ENCODE measurements around the gene KRTAP9-4. TPM values are rescaled to one million over a fixed set of nuclear protein-coding genes. Genes with fewer than 3 reads are reported as not detected.
"Not testable (repeated sequence)": the region's sequence is repeated elsewhere in the genome, so short reads cannot be mapped to it uniquely, and the experiment has no call there.

Gene KRTAP9-4
- total RNA-seq, 1 donor from 2014 or later: not detected

DNA sequence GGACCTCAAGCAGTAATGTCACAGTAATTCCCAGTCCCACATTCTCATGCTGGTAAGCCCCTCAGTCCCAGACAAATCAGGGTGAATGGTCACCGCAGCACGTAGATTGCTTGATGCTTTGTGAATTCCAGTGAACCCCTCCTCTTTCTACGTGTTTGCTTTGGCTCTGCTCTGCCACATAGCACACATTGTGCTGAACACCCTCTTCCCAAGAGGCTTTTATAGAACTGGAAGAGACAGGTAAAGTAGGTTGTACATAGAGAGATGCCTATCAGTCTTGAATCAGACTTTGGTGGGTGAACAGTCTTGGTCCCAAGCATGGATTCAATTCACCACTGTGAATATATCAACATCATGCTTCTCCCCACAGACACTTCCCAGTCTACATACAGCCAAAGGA lies 15.1 kb downstream of the KRTAP9-4 start:
- intact Hi-C loops (cut with micrococcal nuclease): no loop called here

DNA sequence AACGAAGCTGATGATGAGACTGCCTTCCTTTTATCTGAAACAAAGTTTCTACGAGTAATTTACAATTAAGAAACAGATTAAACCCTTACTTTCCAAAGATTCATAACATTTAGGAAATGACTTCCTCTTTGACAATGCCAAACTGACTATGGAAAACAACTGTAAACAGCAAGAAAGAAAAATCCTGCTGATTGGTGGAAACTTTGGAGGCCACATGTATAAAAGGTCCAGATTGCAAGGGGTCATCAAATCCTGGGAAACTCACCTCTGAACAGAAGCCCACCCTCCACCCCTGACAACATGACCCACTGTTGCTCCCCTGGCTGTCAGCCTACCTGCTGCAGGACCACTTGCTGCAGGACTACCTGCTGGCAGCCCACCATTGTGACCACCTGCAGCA lies 15.6 kb downstream of the KRTAP9-4 start, which contains the start of gene KRTAP9-6:
Gene KRTAP9-6 (plus strand): TSS at position 301 of the 400 bp plus-strand sequence. CDS start 0 bp downstream, at position 301.
- intact Hi-C loops (cut with micrococcal nuclease): no loop called here

DNA sequence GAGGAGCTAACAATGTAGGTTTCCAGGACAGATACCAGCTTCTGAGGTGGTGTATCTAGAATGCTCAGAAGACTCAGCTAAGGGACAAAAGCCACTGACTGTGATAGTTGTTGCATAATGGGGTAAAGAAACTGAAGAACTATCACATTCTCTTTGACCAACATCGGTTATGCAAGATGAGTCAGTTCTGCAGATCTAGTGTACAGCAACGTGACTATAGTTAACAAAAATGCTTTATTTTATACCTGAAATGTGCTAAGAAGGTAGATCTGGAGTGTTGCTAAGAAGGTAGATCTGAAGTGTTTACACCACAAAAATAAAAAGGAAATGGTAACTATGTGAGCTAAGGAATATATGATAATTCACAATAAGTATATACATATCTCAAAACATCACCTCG lies 18.2 kb downstream of the KRTAP9-4 start:
- intact Hi-C loops (cut with micrococcal nuclease): no loop called here

DNA sequence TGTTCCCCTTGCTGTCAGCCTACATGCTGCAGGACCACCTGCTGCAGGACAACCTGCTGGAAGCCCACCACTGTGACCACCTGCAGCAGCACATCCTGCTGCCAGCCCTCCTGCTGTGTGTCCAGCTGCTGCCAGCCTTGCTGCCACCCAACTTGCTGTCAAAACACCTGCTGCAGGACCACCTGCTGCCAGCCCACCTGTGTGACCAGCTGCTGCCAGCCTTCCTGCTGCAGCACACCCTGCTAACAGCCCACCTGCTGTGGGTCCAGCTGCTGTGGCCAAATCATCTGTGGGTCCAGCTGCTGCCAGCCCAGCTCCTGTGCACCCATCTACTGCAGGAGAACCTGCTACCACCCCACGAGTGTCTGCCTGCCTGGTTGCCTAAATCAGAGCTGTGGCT lies 21.8 kb downstream of the KRTAP9-4 start:
- intact Hi-C loops (cut with micrococcal nuclease): not testable (repeated sequence)

DNA sequence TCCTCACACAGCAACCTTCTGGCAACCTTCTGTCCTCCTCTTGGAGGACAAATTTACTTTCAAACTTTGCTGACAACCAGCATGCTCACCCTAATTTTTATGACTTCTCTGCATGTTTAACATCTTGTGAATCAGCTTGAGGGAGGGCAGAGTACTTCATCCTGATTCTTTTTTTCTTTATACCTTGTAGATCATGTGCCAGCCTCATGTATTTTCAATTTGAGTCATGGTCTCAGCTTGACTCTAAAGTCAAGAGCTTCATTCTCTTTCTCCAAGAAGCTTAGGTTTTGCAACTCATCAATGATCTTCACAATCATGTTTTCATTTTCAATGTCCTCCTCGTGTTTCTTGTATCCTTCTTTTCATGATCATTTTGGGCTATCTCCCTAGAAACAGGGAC lies 22.4 kb downstream of the KRTAP9-4 start:
- intact Hi-C loops (cut with micrococcal nuclease): no loop called here

DNA sequence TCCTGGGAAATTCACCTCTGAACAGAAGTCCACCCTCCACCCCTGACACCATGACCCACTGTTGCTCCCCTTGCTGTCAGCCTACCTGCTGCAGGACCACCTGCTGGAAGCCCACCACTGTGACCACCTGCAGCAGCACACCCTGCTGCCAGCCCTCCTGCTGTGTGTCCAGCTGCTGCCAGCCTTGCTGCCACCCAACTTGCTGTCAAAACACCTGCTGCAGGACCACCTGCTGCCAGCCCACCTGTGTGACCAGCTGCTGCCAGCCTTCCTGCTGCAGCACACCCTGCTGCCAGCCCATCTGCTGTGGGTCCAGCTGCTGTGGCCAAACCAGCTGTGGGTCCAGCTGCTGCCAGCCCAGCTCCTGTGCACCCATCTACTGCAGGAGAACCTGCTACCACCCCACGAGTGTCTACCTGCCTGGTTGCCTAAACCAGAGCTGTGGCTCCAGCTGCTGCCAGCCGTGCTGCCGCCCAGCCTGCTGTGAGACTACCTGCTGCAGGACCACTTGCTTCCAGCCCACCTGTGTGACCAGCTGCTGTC lies 26.2 kb downstream of the KRTAP9-4 start, which contains the start of gene KRTAP9-7:
Gene KRTAP9-7 (plus strand): TSS at position 51 of the 543 bp plus-strand sequence. CDS start 0 bp downstream, at position 51.
- intact Hi-C loops (cut with micrococcal nuclease): not testable (repeated sequence)

DNA sequence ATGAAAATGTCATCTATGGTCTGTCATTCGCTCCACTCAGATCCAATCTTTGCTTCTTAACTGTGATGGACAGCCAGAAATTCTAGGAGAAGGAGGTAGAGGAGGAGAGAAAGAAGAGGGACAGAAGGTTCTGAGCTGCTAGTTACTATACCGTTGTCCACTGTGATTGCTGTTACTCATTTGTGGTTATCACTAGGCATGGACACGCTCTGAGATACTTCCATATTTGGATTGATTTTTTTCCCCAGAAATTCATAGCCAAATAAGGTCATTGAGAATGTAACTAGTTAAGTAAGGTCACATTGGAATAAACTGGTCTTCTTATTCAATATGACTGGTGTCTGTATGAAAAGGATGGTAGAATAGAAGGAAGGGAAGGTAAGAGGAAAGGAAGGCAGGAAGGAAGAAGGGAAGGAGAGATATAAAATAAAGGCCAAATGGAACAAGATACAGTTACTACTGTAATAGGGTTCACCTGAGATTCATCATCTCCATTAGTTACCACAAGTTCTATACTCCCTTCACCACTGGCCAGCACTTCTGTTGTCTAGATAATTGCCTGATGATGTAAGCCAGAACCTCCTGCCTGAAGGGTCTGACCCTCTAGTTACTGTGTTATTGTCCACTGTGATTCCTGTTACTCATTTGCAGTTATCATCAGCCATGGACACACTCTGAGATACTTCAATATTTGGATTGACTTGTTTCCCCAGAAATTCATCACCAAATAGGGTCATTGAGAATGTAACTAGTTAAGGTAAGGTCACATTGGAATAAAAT lies 28.9 kb downstream of the KRTAP9-4 start:
- intact Hi-C loops (cut with micrococcal nuclease): no loop called here

DNA sequence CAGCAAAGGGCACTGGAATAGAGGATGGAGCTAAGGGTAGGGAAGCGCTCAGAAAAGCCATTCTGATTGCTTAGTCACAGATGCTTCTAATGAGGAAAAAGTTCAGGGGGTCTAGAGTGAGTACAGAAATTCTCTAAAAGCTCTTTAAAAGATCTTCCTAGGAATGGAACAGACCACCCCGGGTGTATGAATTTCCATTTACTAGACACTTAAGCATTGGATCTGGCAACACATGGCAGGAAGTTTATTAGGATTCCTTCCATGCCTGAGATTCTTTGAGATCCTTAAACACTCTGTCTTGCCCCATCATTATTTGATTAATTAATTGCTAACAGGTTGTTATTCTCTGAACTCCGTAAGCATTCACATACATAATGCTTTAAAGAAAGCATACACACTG lies 34.6 kb downstream of the KRTAP9-4 start:
- intact Hi-C loops (cut with micrococcal nuclease): no loop called here

DNA sequence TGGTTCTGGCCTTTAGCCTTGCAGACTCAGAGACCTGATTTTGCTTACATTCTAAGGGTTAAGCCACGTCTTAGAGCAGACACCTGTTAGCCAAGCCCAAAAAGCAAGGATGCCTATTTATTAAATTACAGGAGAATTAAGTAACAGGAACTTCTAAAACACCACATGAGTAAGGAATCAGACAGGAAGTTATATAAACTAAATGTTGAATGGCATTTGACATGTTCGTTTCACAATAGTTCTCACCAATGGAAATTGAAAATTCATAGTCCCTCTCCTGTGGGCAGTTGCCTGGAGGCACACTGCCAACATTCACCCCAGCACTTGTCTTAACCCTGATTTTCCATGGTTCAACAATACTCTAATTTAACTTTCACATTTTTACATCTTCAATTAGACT lies 35.1 kb downstream of the KRTAP9-4 start:
- intact Hi-C loops (cut with micrococcal nuclease): no loop called here

DNA sequence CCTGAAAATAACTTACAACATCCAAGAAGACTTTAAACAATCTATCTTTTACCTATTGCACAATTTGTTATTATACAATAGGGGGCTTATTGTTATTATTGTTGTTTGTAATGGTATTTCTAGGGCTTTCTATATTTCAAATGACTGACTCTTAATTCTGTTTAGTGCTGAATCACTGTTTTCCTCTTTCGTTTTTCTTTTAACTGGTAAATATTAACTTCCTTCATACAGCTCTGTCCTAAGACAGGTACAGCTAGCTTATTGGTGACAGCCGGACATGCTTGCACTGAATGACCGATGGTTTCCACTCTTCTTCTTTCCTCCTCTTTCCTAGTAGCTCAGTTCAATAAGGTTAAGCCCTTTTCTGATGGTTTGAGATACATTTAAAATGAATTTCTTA lies 37.6 kb downstream of the KRTAP9-4 start:
- intact Hi-C loops (cut with micrococcal nuclease): no loop called here

DNA sequence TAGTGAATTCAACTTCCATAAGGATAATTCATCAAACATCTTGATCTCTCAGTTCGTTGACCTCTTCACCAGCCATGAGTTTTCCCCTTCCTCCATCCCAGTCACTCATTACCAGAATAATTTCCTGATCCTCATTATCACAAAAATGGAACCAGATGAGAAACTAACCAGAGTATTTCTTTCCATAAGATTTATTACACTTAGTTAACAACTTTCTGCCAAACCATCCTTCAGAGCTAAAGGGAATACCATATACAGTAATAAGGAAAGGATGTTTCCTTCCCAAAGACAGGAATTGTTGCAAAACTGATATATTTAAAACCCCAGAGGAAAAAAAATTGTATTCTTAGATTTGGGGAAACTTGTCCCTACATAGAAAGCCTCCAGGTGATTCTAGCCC lies 44.5 kb downstream of the KRTAP9-4 start:
- intact Hi-C loops (cut with micrococcal nuclease): no loop called here

DNA sequence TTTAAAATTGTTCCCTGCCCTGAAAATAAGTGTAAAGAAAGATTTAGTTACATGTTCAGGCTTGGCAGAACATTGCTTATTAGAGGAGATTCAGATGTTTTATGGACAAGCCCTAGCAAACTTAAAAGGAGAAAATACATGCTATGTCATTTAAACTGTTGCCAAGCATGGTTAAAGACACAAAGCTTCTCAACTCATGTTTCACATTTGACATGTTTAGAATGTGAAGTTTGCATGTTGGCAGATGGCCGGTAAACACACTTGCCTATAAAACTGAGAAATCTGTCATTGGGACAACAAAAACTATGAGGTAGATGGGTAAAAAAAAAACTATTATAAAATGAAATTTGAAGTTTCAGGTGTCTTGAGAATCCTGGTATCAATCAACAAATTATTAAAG lies 47.4 kb downstream of the KRTAP9-4 start:
- intact Hi-C loops (cut with micrococcal nuclease): no loop called here

DNA sequence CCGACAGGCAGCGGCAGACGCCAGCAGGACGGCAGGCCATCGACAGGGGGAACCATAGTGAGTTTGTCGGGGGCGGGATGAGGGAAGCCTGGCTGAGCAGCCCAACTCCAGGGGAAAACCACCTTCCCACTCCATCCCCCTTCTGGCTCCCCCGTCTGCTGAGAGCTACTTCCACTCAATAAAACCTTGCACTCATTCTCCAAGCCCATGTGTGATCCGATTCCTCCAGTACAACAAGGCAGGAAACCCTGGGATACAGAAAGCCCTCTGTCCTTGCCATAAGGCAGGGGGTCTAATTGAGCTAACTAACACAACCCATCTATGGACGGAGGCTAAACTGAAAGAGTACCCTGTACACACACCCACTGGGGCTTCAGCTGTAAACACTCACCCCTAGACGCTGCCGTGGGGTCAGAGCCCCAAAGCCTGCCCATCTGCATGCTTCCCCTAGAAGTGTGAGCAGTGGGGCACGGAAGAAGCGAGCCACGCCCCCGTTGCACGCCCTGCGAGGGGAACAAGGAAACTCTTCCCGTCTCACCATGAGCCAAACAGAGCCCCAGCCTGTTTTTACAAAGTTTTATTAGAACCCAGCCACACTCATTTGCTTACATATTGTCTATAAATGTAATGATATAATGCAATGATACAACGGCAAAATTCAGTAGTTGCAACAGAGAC lies 49.1 kb downstream of the KRTAP9-4 start:
- intact Hi-C loops (cut with micrococcal nuclease): no loop called here

Other genes with a start within 250 kb of the KRTAP9-4 start
- gene KRTAP3-2, start 249.8 kb upstream of the KRTAP9-4 start, total RNA-seq: not detected in 2 replicates
- gene KRTAP3-1, start 240.6 kb upstream of the KRTAP9-4 start, total RNA-seq: not detected in 2 replicates
- gene KRTAP1-5, start 222.5 kb upstream of the KRTAP9-4 start, total RNA-seq: not detected in 2 replicates
- not detected in 2 replicates for gene KRTAP1-4, start 219.5 kb upstream of the KRTAP9-4 start, total RNA-seq
- not detected in 2 replicates for gene KRTAP1-3, start 214.8 kb upstream of the KRTAP9-4 start, total RNA-seq
- gene KRTAP1-1, start 208.2 kb upstream of the KRTAP9-4 start, total RNA-seq: not detected in 2 replicates
- not detected in 2 replicates for gene KRTAP2-1, start 202.4 kb upstream of the KRTAP9-4 start, total RNA-seq
- not detected in 2 replicates for gene KRTAP2-2, start 194.5 kb upstream of the KRTAP9-4 start, total RNA-seq
- gene KRTAP2-3, start 189.6 kb upstream of the KRTAP9-4 start, total RNA-seq: not detected in 2 replicates
- gene KRTAP2-4, start 183.8 kb upstream of the KRTAP9-4 start, total RNA-seq: not detected in 2 replicates
- gene KRTAP4-7, start 165.5 kb upstream of the KRTAP9-4 start, total RNA-seq: not detected in 2 replicates
- not detected in 2 replicates for gene KRTAP4-8, start 151.5 kb upstream of the KRTAP9-4 start, total RNA-seq
- gene KRTAP4-16, start 147.5 kb upstream of the KRTAP9-4 start, total RNA-seq: not detected in 2 replicates
- not detected in 2 replicates for gene KRTAP4-9, start 144.3 kb upstream of the KRTAP9-4 start, total RNA-seq
- gene KRTAP4-11, start 131.3 kb upstream of the KRTAP9-4 start, total RNA-seq: not detected in 2 replicates
- gene KRTAP4-12, start 125.5 kb upstream of the KRTAP9-4 start, total RNA-seq: not detected in 2 replicates
- not detected in 2 replicates for gene KRTAP4-6, start 109.1 kb upstream of the KRTAP9-4 start, total RNA-seq
- not detected in 2 replicates for gene KRTAP4-5, start 99.9 kb upstream of the KRTAP9-4 start, total RNA-seq
- not detected in 2 replicates for gene KRTAP4-4, start 88.9 kb upstream of the KRTAP9-4 start, total RNA-seq
- not detected in 2 replicates for gene KRTAP4-3, start 81.5 kb upstream of the KRTAP9-4 start, total RNA-seq
- not detected in 2 replicates for gene KRTAP4-2, start 71.5 kb upstream of the KRTAP9-4 start, total RNA-seq
- not detected in 2 replicates for gene KRTAP4-1, start 64.8 kb upstream of the KRTAP9-4 start, total RNA-seq
- gene KRTAP9-1, start 59.8 kb upstream of the KRTAP9-4 start, total RNA-seq: not detected in 2 replicates
- gene KRTAP9-2, start 23.0 kb upstream of the KRTAP9-4 start, total RNA-seq: not detected in 2 replicates
- not detected in 2 replicates for gene KRTAP9-3, start 17.2 kb upstream of the KRTAP9-4 start, total RNA-seq
- gene KRTAP9-8, start 11.7 kb upstream of the KRTAP9-4 start, total RNA-seq: not detected in 2 replicates
- not detected in 2 replicates for gene KRTAP9-9, start 5.7 kb downstream of the KRTAP9-4 start, total RNA-seq
- not detected in 2 replicates for gene KRTAP9-6, start 15.7 kb downstream of the KRTAP9-4 start, total RNA-seq
- gene KRTAP9-7, start 26.0 kb downstream of the KRTAP9-4 start, total RNA-seq: not detected in 2 replicates
- gene KRTAP29-1, start 53.2 kb downstream of the KRTAP9-4 start, total RNA-seq: not detected in 2 replicates
- not detected in 2 replicates for gene KRTAP16-1, start 59.6 kb downstream of the KRTAP9-4 start, total RNA-seq
- not detected in 2 replicates for gene KRTAP17-1, start 66.0 kb downstream of the KRTAP9-4 start, total RNA-seq
- gene KRT33A, start 101.1 kb downstream of the KRTAP9-4 start, total RNA-seq: not detected in 2 replicates
- not detected in 2 replicates for gene KRT33B, start 120.1 kb downstream of the KRTAP9-4 start, total RNA-seq
- not detected in 2 replicates for gene KRT34, start 132.6 kb downstream of the KRTAP9-4 start, total RNA-seq
- not detected in 2 replicates for gene KRT31, start 147.9 kb downstream of the KRTAP9-4 start, total RNA-seq
- gene KRT37, start 174.9 kb downstream of the KRTAP9-4 start, total RNA-seq: not detected in 2 replicates
- gene KRT38, start 191.3 kb downstream of the KRTAP9-4 start, total RNA-seq: not detected in 2 replicates
- not detected in 2 replicates for gene KRT32, start 217.7 kb downstream of the KRTAP9-4 start, total RNA-seq
- gene KRT35, start 231.5 kb downstream of the KRTAP9-4 start, total RNA-seq: not detected in 2 replicates
- gene KRT36, start 240.2 kb downstream of the KRTAP9-4 start, total RNA-seq: not detected in 2 replicates

Measured in T-helper 2 cell treated with Interferon-gamma antibody and Interleukin-4, amounts not matched to agents 100 ng/mL and 5 ng/mL, for 36 hours (primary cell).